ENCODE measurements around the gene LDHAL6B. TPM values are rescaled to one million over a fixed set of nuclear protein-coding genes. Genes with fewer than 3 reads are reported as not detected.

LDHAL6B gene
- not detected in 2 replicates for total RNA-seq (2021; fragmentation: NEBNext Ultra II Directional; extraction: Animal tissue kit (Norgen Biotek cat#: 25700))
- polyA plus RNA-seq (2011; rRNA removed), result not detected in 2 replicates
- polyA plus RNA-seq (2011; cell fraction: cytosol; rRNA removed), result not detected
- not detected for polyA plus RNA-seq (2011; cell fraction: nucleus; rRNA removed)
- polyA plus RNA-seq (2012, experiment 1 of 2), result 0.28 TPM in 1 of 4 replicates, not detected in the others
- not detected for polyA plus RNA-seq (2012, experiment 2 of 2)
- polyA plus RNA-seq (2013, experiment 1 of 2), result not detected
- polyA plus RNA-seq (2013, experiment 2 of 2), result not detected
- not detected in 2 replicates for polyA minus RNA-seq (2011; rRNA and poly(A)+ RNA removed)
- polyA minus RNA-seq (2011; cell fraction: cytosol; rRNA and poly(A)+ RNA removed), result not detected
- polyA minus RNA-seq (2011; cell fraction: nucleus; rRNA and poly(A)+ RNA removed), result not detected
- long read RNA-seq, experiment 1, result 0 reads
- long read RNA-seq, experiment 2, result 0 reads

- Histone ChIP-seq H3K4ac (replicated peaks; ENCODE audit: insufficient read length, low read depth, low read length) (no peak within 1 kb of the TSS), H2BK12ac (ENCODE audit: low read depth, low read length) (no peak within 1 kb of the TSS), H3K9ac (replicated peaks in 1 of 4; ENCODE audit: extremely low read depth in 1 of 4, low read depth in 3 of 4, low read length in 3 of 4) (no peak within 1 kb of the TSS), H3K23ac (ENCODE audit: insufficient read length) (no peak within 1 kb of the TSS), H3K4me3 (ENCODE audit: extremely low read depth in 1 of 4, insufficient read depth in 2 of 4, low read depth in 3 of 4, low read length in 4 of 4) (no peak within 1 kb of the TSS), H3K27me3 (replicated peaks in 1 of 4; ENCODE audit: control insufficient read depth in 3 of 4, extremely low read depth in 1 of 4, insufficient read depth in 3 of 4, low read length in 3 of 4) (no peaks in the 10 kb centered on the region), H4K5ac (ENCODE audit: insufficient read length, low read depth, low read length) (no peak within 1 kb of the TSS), H3K4me1 (replicated peaks in 1 of 4; ENCODE audit: control insufficient read depth in 3 of 4, insufficient read depth in 4 of 4, low read length in 3 of 4) (no peaks in the 10 kb centered on the region), H4K8ac (ENCODE audit: extremely low read depth, insufficient read depth, low read length) (no peak within 1 kb of the TSS), H4K20me1 (replicated peaks in 1 of 2; ENCODE audit: control insufficient read depth in 1 of 2, insufficient read depth in 2 of 2, low read length in 2 of 2) (no peaks in the 10 kb centered on the region), H3K9me3 (ENCODE audit: insufficient read depth in 2 of 2, low read depth in 1 of 2, low read length in 1 of 2) (no peaks in the 10 kb centered on the region), H2AK5ac (ENCODE audit: low read depth, low read length) (no peak within 1 kb of the TSS), H3K56ac (replicated peaks; ENCODE audit: insufficient read length, low read depth, low read length) (no peak within 1 kb of the TSS), H2BK120ac (replicated peaks; ENCODE audit: low read depth, low read length) (no peak within 1 kb of the TSS), H3K14ac (ENCODE audit: insufficient read length) (no peak within 1 kb of the TSS), H3K18ac (ENCODE audit: extremely low read depth, low read length) (no peak within 1 kb of the TSS), H3K36me3 (ENCODE audit: control insufficient read depth in 2 of 4, insufficient read depth in 4 of 4, low read length in 3 of 4) (peaks cover 11 to 68% (median 35%) of the 10 kb centered on the region in 4 experiments; a peak in 7 of 8 replicates), H2BK5ac (ENCODE audit: low read depth, low read length) (no peak within 1 kb of the TSS), H3K4me2 (ENCODE audit: insufficient read depth in 1 of 2, low read depth in 2 of 2, low read length in 2 of 2) (no peak within 1 kb of the TSS), H4K91ac (replicated peaks; ENCODE audit: insufficient read length, low read length) (no peak within 1 kb of the TSS), H3K23me2 (ENCODE audit: low read depth, low read length) (no peaks in the 10 kb centered on the region), H3K27ac (ENCODE audit: low read depth, low read length) (no peak within 1 kb of the TSS), H2BK15ac (ENCODE audit: low read length) (no peak within 1 kb of the TSS), H2BK20ac (ENCODE audit: low read length) (no peak within 1 kb of the TSS), H2AFZ (ENCODE audit: low read length) (no peak within 1 kb of the TSS), H3K79me2 (ENCODE audit: control insufficient read depth in 1 of 2, insufficient read depth in 2 of 2, low read length in 2 of 2) (no peaks in the 10 kb centered on the region), H3K79me1 (ENCODE audit: low read depth, low read length) (no peaks in the 10 kb centered on the region)
- no peak for FAIRE-seq
- WGBS, 2 experiments (ENCODE audit: extremely low coverage in 1 of 2, insufficient coverage in 1 of 2, insufficient read length in 1 of 2, insufficient replicate concordance in 2 of 2, low coverage in 1 of 2, low lambda C conversion rate in 2 of 2, missing lambda C conversion rate in 1 of 2), result 92% methylated on average over 29 of the region's 30 CpGs; no CpG with 5 or more reads in 1 of the 2 experiments
- DNase-seq (ENCODE audit: low read depth in 1 of 2, low spot score in 2 of 2), result no peak
- CTCF ChIA-PET (ENCODE audit: partially characterized antibody), result interaction anchor here (0.6 to 1.8 kb wide), 2 partner anchors 33 to 41 kb away, joined by 3 to 4 read pairs; no protein-coding TSS in a partner anchor
- POLR2A ChIA-PET (ENCODE audit: partially characterized antibody), result no interaction called here
- no peak for TF ChIP-seq TBP (IDR thresholded peaks at IDR 0.05; ENCODE audit: low read depth, low read length)
- no peak for TF ChIP-seq POLR2A (IDR thresholded peaks at IDR 0.05; ENCODE audit: control extremely low read depth in 1 of 2, low read depth in 2 of 2, low read length in 2 of 2)
- TF ChIP-seq SIRT6 (IDR thresholded peaks at IDR 0.05; ENCODE audit: low read length), result no peak
- no peak for TF ChIP-seq POU5F1 (IDR thresholded peaks at IDR 0.05; ENCODE audit: low read depth, low read length)
- TF ChIP-seq SP2 (IDR thresholded peaks at IDR 0.05; ENCODE audit: low read length), result no peak
- TF ChIP-seq FOSL1 (IDR thresholded peaks at IDR 0.05; ENCODE audit: insufficient read depth, low read depth, low read length), result no peak
- TF ChIP-seq NRF1 (IDR thresholded peaks at IDR 0.05; ENCODE audit: low read depth, low read length), result no peak
- no peak for TF ChIP-seq HDAC6 (IDR thresholded peaks at IDR 0.05; ENCODE audit: low read depth, low read length)
- no peak for TF ChIP-seq RBBP5 (IDR thresholded peaks at IDR 0.05; ENCODE audit: borderline replicate concordance, low read depth, low read length)
- TF ChIP-seq SP1 (IDR thresholded peaks at IDR 0.05; ENCODE audit: low read depth, low read length), result no peak
These were observed at the start of gene LDHAL6B for GRCh38 chr15:59206623-59207183. LDHAL6B (plus strand) TSS chr15:59206843; CDS start chr15:59206941, 98 bp downstream.

Data from H1 (cell line).